Neural cell (in vitro differentiated cells): ENCODE results near the gene ADGRB3.

Source experiments
- EP300 ChIP-seq: fragments of 450-650 bp; conservative IDR thresholded peaks from 2 replicates; pipeline ENCODE4 v1.6.1; 2014; ENCODE audit warnings: antibody characterized with exemption, mild to moderate bottlenecking, moderate library complexity; ENCODE audit not compliant: poor library complexity, severe bottlenecking
- EZH2 ChIP-seq: fragments of 200-600, 300-800 bp; shearing (Covaris generic), sonication (generic); IDR thresholded peaks from 2 replicates; pipeline ENCODE4 v1.6.1; 2014; ENCODE audit warnings: antibody characterized with exemption, low read length, borderline replicate concordance, mild to moderate bottlenecking; ENCODE audit not compliant: insufficient read depth, poor library complexity, severe bottlenecking
- MXI1 ChIP-seq: fragments of 450-650 bp; conservative IDR thresholded peaks from 2 replicates; pipeline ENCODE4 v1.6.1; 2014; ENCODE audit warnings: antibody characterized with exemption, mild to moderate bottlenecking; ENCODE audit not compliant: poor library complexity, severe bottlenecking
- POLR2AphosphoS5 ChIP-seq: IDR thresholded peaks from 2 replicates; pipeline ENCODE4 v1.6.1; 2012
- RAD21 ChIP-seq: fragments of 450-650 bp; conservative IDR thresholded peaks from 2 replicates; pipeline ENCODE4 v1.6.1; 2014; ENCODE audit warnings: antibody characterized with exemption, mild to moderate bottlenecking, moderate library complexity
- SMC3 ChIP-seq: fragments of 450-650 bp; conservative IDR thresholded peaks from 2 replicates; pipeline ENCODE4 v1.6.1; 2014; ENCODE audit warnings: antibody characterized with exemption, mild to moderate bottlenecking, moderate library complexity; ENCODE audit not compliant: poor library complexity
- TAF1 ChIP-seq: IDR thresholded peaks from 2 replicates; pipeline ENCODE4 v1.6.1; 2012; ENCODE audit warnings: low read depth
- TF ChIP-seq, protein P1 (sequence below): fragments of 450-650 bp; IDR thresholded peaks from 2 replicates; pipeline ENCODE4 v1.5.1; 2014; ENCODE audit warnings: antibody characterized with exemption, mild to moderate bottlenecking, moderate library complexity; ENCODE audit not compliant: poor library complexity, severe bottlenecking
- TF ChIP-seq, protein P2 (sequence below): IDR thresholded peaks from 2 replicates; pipeline ENCODE4 v1.6.1; 2012; ENCODE audit warnings: borderline replicate concordance

DNA sequence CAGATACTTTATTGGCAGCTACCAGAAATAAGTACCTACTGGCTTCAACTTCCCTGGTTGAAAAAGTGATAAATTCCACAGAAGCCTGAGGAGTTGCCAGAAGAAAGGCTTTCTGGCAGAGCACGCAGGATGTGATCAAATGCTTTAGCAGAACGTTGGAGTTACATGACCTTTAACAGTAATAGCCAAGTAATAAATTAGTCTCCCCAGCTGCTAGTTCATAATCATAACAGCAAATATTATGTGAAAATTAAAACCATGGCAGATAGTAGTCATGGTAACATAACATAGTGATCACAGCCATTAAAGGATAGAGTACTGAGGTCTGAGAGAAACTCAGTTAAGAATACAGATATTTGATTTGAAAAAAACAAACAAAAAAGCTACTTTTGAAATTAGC lies 567.7 kb downstream of the ADGRB3 start:
- TF ChIP-seq POLR2AphosphoS5, result no peak
- TF ChIP-seq, protein P1, sequence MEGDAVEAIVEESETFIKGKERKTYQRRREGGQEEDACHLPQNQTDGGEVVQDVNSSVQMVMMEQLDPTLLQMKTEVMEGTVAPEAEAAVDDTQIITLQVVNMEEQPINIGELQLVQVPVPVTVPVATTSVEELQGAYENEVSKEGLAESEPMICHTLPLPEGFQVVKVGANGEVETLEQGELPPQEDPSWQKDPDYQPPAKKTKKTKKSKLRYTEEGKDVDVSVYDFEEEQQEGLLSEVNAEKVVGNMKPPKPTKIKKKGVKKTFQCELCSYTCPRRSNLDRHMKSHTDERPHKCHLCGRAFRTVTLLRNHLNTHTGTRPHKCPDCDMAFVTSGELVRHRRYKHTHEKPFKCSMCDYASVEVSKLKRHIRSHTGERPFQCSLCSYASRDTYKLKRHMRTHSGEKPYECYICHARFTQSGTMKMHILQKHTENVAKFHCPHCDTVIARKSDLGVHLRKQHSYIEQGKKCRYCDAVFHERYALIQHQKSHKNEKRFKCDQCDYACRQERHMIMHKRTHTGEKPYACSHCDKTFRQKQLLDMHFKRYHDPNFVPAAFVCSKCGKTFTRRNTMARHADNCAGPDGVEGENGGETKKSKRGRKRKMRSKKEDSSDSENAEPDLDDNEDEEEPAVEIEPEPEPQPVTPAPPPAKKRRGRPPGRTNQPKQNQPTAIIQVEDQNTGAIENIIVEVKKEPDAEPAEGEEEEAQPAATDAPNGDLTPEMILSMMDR, result no peak
- no peak for TF ChIP-seq EZH2
- TF ChIP-seq, protein P2, sequence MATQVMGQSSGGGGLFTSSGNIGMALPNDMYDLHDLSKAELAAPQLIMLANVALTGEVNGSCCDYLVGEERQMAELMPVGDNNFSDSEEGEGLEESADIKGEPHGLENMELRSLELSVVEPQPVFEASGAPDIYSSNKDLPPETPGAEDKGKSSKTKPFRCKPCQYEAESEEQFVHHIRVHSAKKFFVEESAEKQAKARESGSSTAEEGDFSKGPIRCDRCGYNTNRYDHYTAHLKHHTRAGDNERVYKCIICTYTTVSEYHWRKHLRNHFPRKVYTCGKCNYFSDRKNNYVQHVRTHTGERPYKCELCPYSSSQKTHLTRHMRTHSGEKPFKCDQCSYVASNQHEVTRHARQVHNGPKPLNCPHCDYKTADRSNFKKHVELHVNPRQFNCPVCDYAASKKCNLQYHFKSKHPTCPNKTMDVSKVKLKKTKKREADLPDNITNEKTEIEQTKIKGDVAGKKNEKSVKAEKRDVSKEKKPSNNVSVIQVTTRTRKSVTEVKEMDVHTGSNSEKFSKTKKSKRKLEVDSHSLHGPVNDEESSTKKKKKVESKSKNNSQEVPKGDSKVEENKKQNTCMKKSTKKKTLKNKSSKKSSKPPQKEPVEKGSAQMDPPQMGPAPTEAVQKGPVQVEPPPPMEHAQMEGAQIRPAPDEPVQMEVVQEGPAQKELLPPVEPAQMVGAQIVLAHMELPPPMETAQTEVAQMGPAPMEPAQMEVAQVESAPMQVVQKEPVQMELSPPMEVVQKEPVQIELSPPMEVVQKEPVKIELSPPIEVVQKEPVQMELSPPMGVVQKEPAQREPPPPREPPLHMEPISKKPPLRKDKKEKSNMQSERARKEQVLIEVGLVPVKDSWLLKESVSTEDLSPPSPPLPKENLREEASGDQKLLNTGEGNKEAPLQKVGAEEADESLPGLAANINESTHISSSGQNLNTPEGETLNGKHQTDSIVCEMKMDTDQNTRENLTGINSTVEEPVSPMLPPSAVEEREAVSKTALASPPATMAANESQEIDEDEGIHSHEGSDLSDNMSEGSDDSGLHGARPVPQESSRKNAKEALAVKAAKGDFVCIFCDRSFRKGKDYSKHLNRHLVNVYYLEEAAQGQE, result no peak
- TF ChIP-seq EP300, result no peak
- TF ChIP-seq MXI1, result no peak
- no peak for TF ChIP-seq RAD21
- TF ChIP-seq SMC3, result no peak
- no peak for TF ChIP-seq TAF1
